Esophagus muscularis mucosa (tissue), 3 donors: ENCODE results near the gene FOLR2.

ENCODE experiments used
- POLR2A ChIP-seq: fragments of 450-650 bp; IDR thresholded peaks from one replicate; pipeline ENCODE4 v1.6.1; 2017; ENCODE audit warnings: antibody characterized with exemption, moderate library complexity, mild to moderate bottlenecking, low read depth
- POLR2AphosphoS5 ChIP-seq, 2 donors: sonication (generic); formaldehyde crosslinking; IDR thresholded peaks; one replicate each; pipeline ENCODE4 v1.6.1; 2017; ENCODE audit warnings: antibody characterized with exemption in 2 of 2
- TF ChIP-seq, protein P1 (sequence below), 3 experiments: fragments of 200-600 bp in 2 of 3; fragments of 450-650 bp in 1 of 3; sonication (generic) in 2 of 3; IDR thresholded peaks; one replicate each; pipeline ENCODE4 v1.5.1; 2017 to 2019; ENCODE audit warnings: antibody characterized with exemption in 3 of 3, mild to moderate bottlenecking in 2 of 3, moderate library complexity in 1 of 3

DNA sequence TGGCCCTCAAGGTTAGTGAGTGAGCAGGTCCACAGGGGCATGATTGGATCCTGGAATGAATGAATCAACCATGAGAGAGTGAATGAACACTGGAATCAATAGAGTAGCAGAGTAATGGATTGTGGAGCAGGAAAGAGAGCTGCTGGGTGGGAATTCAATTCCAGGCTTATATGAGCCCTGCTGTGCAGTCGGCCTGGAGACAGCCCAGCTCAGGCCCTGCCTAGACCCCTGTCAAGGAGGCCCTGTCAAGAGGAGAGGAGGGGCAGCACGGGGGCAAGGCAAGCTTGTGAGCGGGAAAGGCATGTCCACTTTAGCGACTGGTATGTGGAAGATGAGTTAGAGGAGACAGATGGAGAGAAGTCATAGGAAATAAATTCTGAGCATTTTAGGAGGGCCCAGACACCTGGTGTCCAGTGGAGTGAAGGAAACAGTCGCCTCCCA is 25.9 kb upstream of the FOLR2 start:
- TF ChIP-seq POLR2AphosphoS5 (IDR thresholded peaks at IDR 0.05) (no peak), POLR2A (no peak)
- TF ChIP-seq, protein P1, sequence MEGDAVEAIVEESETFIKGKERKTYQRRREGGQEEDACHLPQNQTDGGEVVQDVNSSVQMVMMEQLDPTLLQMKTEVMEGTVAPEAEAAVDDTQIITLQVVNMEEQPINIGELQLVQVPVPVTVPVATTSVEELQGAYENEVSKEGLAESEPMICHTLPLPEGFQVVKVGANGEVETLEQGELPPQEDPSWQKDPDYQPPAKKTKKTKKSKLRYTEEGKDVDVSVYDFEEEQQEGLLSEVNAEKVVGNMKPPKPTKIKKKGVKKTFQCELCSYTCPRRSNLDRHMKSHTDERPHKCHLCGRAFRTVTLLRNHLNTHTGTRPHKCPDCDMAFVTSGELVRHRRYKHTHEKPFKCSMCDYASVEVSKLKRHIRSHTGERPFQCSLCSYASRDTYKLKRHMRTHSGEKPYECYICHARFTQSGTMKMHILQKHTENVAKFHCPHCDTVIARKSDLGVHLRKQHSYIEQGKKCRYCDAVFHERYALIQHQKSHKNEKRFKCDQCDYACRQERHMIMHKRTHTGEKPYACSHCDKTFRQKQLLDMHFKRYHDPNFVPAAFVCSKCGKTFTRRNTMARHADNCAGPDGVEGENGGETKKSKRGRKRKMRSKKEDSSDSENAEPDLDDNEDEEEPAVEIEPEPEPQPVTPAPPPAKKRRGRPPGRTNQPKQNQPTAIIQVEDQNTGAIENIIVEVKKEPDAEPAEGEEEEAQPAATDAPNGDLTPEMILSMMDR (IDR thresholded peaks at IDR 0.05) = no peak
